HepG2 (cell line): ENCODE results near the gene VPS9D1. TPM values are rescaled to one million over a fixed set of nuclear protein-coding genes. Genes with fewer than 3 reads are reported as not detected.
A peak's percentile ranks its signal among the peaks of the same experiment; 100 is the strongest.

ENCODE experiments used
- CC2D1A ChIP-seq: sonication (generic); formaldehyde crosslinking; IDR thresholded peaks from 2 replicates; pipeline ENCODE4 v1.8.1; 2023; ENCODE audit warnings: mild to moderate bottlenecking, missing genetic modification reagents
- FOXM1 ChIP-seq: sonication (generic); formaldehyde crosslinking; IDR thresholded peaks from 2 replicates; pipeline ENCODE4 v1.5.0; 2020; ENCODE audit warnings: missing genetic modification reagents
- HNF4A ChIP-seq: sonication (generic); formaldehyde crosslinking; IDR thresholded peaks from 2 replicates; pipeline ENCODE4 v1.4.0; 2020; ENCODE audit warnings: missing genetic modification reagents
- HOXA3 ChIP-seq: sonication (generic); formaldehyde crosslinking; IDR thresholded peaks from 2 replicates; pipeline ENCODE4 v1.5.0; 2020; ENCODE audit warnings: missing genetic modification reagents
- JUN ChIP-seq: sonication (generic); formaldehyde crosslinking; IDR thresholded peaks from 2 replicates; pipeline ENCODE4 v1.4.0; 2020; ENCODE audit warnings: mild to moderate bottlenecking, missing genetic modification reagents
- KDM5A ChIP-seq: fragments of 200-600 bp; sonication (generic); IDR thresholded peaks from 2 replicates; pipeline ENCODE4 v1.7.0; 2018; ENCODE audit warnings: antibody characterized with exemption, mild to moderate bottlenecking, low read length, borderline replicate concordance
- MTF2 ChIP-seq: sonication (generic); formaldehyde crosslinking; IDR thresholded peaks from 2 replicates; pipeline ENCODE4 v1.5.0; 2020; ENCODE audit warnings: missing genetic modification reagents, borderline replicate concordance
- SMAD1 ChIP-seq: sonication (generic); formaldehyde crosslinking; IDR thresholded peaks from 2 replicates; pipeline ENCODE4 v1.4.0; 2020; ENCODE audit warnings: missing genetic modification reagents, low read depth, mild to moderate bottlenecking, borderline replicate concordance
- SRSF4 ChIP-seq: fragments of 200-400 bp; formaldehyde crosslinking; IDR thresholded peaks from one replicate; pipeline ENCODE4 v1.6.1; 2018; ENCODE audit warnings: mild to moderate bottlenecking, low read depth, low read length, moderate library complexity; ENCODE audit not compliant: poor library complexity, severe bottlenecking
- ZBTB7A ChIP-seq: sonication (generic); formaldehyde crosslinking; IDR thresholded peaks from 2 replicates; pipeline ENCODE4 v1.8.0; 2022; ENCODE audit warnings: mild to moderate bottlenecking, missing genetic modification reagents
- ZFP36L2 ChIP-seq: sonication (generic); formaldehyde crosslinking; IDR thresholded peaks from 2 replicates; pipeline ENCODE4 v1.4.0; 2020; ENCODE audit warnings: missing genetic modification reagents
- ZFP90 ChIP-seq: sonication (generic); formaldehyde crosslinking; IDR thresholded peaks from 2 replicates; pipeline ENCODE4 v1.8.0; 2022; ENCODE audit warnings: missing genetic modification reagents, mild to moderate bottlenecking, inconsistent platforms, borderline replicate concordance
- ZNF282 ChIP-seq: fragments of 450-650 bp; IDR thresholded peaks from 2 replicates; pipeline ENCODE4 v1.6.1; 2018; ENCODE audit not compliant: partially characterized antibody
- ZNF460 ChIP-seq: sonication (generic); formaldehyde crosslinking; IDR thresholded peaks from 2 replicates; pipeline ENCODE4 v1.5.1; 2020; ENCODE audit warnings: missing genetic modification reagents, mild to moderate bottlenecking, borderline replicate concordance
- ZNF660 ChIP-seq: sonication (generic); formaldehyde crosslinking; IDR thresholded peaks from 2 replicates; pipeline ENCODE4 v1.5.1; 2020; ENCODE audit warnings: mild to moderate bottlenecking, low read depth, missing genetic modification reagents, borderline replicate concordance
- ZNF687 ChIP-seq: sonication (generic); formaldehyde crosslinking; IDR thresholded peaks from 2 replicates; pipeline ENCODE4 v1.5.1; 2020; ENCODE audit warnings: mild to moderate bottlenecking, missing genetic modification reagents, moderate library complexity
- ZNF777 ChIP-seq: sonication (generic); formaldehyde crosslinking; IDR thresholded peaks from 2 replicates; pipeline ENCODE4 v1.4.0; 2020; ENCODE audit warnings: missing genetic modification reagents
- ZNF790 ChIP-seq: sonication (generic); formaldehyde crosslinking; IDR thresholded peaks from 2 replicates; pipeline ENCODE4 v1.8.0; 2022; ENCODE audit warnings: missing genetic modification reagents, mild to moderate bottlenecking, borderline replicate concordance
- polyA plus RNA-seq, 8 experiments: library from polyadenylated mRNA; depleted of rRNA in 3 of 8; stranded (reverse) in 7 of 8; unstranded in 1 of 8; fragments of >200 nt; fragmentation: Illumina TruSeq in 4 of 8; extraction: Trizol in 4 of 8; gene quantifications; 2 replicates each; pipeline versions ENCODE4 v1.2.1 to v1.2.3, GENCODE V29; 2011 to 2016; ENCODE audit warnings: low read depth in 4 of 8, missing spikeins in 1 of 8, mixed read lengths in 1 of 8; ENCODE audit not compliant: insufficient read depth in 1 of 8
- total RNA-seq, 5 experiments: library from RNA; depleted of rRNA; stranded (reverse); fragments of >200 nt; fragmentation: Illumina TruSeq; extraction: Trizol; gene quantifications; 2 replicates each; pipeline ENCODE4 v1.2.3, GENCODE V29; 2016; ENCODE audit warnings: low read depth in 1 of 5
- TF ChIP-seq, protein P1 (sequence below): IDR thresholded peaks from 2 replicates; pipeline ENCODE4 v1.6.1; 2012; ENCODE audit warnings: low read depth, low read length, improper control_type of control experiment
- TF ChIP-seq, protein P2 (sequence below): sonication (generic); formaldehyde crosslinking; IDR thresholded peaks from 2 replicates; pipeline ENCODE4 v1.5.0; 2020; ENCODE audit warnings: mild to moderate bottlenecking, missing genetic modification reagents

VPS9D1 gene
- total and polyA plus RNA-seq, 2 of the 13 experiments (the other 11 are each of a cell fraction or from before 2014, with no cell fraction given), result 10.1 to 13.2 TPM

GRCh38 chr16:89657442-89658220 is 63.1 kb downstream of the VPS9D1 start, which contains the start of the genes CHMP1A and SPATA33 (continued):
- TF ChIP-seq ZNF790 (CRISPR knock-in tag) (peak; percentile 78; the same call in 1 of the 2 replicates), KDM5A (peak; percentile 94), ZBTB7A (peak; percentile 79; the same call in 1 of the 2 replicates), ZNF282 (no peak), CC2D1A (CRISPR knock-in tag) (no peak), FOXM1 (CRISPR knock-in tag) (no peak), ZNF687 (CRISPR knock-in tag) (peak; percentile 79), JUN (CRISPR knock-in tag) (peak; percentile 37; the same call in 1 of the 2 replicates), SRSF4 (no peak), ZFP90 (no peak; the same call in 1 of the 2 replicates), MTF2 (CRISPR knock-in tag) (0 out of 2 replicates have a peak, but pooled peaks have one; percentile 58), HOXA3 (CRISPR knock-in tag) (peak; percentile 88), SMAD1 (CRISPR knock-in tag) (no peak), ZNF460 (no peak), ZNF777 (CRISPR knock-in tag) (peak; percentile 12; the same call in 1 of the 2 replicates), HNF4A (CRISPR knock-in tag) (peak; percentile 37; the same call in 1 of the 2 replicates), ZNF660 (no peak), ZFP36L2 (CRISPR knock-in tag) (0 out of 2 replicates have a peak, but pooled peaks have one; percentile 40)
- TF ChIP-seq, protein P1, sequence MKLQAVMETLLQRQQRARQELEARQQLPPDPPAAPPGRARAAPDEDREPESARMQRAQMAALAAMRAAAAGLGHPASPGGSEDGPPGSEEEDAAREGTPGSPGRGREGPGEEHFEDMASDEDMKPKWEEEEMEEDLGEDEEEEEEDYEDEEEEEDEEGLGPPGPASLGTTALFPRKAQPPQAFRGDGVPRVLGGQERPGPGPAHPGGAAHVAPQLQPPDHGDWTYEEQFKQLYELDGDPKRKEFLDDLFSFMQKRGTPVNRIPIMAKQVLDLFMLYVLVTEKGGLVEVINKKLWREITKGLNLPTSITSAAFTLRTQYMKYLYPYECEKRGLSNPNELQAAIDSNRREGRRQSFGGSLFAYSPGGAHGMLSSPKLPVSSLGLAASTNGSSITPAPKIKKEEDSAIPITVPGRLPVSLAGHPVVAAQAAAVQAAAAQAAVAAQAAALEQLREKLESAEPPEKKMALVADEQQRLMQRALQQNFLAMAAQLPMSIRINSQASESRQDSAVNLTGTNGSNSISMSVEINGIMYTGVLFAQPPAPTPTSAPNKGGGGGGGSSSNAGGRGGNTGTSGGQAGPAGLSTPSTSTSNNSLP, result no peak
- TF ChIP-seq, protein P2, sequence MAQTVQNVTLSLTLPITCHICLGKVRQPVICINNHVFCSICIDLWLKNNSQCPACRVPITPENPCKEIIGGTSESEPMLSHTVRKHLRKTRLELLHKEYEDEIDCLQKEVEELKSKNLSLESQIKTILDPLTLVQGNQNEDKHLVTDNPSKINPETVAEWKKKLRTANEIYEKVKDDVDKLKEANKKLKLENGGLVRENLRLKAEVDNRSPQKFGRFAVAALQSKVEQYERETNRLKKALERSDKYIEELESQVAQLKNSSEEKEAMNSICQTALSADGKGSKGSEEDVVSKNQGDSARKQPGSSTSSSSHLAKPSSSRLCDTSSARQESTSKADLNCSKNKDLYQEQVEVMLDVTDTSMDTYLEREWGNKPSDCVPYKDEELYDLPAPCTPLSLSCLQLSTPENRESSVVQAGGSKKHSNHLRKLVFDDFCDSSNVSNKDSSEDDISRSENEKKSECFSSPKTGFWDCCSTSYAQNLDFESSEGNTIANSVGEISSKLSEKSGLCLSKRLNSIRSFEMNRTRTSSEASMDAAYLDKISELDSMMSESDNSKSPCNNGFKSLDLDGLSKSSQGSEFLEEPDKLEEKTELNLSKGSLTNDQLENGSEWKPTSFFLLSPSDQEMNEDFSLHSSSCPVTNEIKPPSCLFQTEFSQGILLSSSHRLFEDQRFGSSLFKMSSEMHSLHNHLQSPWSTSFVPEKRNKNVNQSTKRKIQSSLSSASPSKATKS (CRISPR knock-in tag), result no peak
